Activated T-cell treated with anti-CD3 and anti-CD28 coated beads for 4 hours (primary cell): Measurements from ENCODE around the gene C19orf73.
"Not testable (repeated sequence)": the region's sequence is repeated elsewhere in the genome, so short reads cannot be mapped to it uniquely, and the experiment has no call there.

Experiments
- DNase-seq: peaks from one replicate; pipeline ENCODE4 v3.0.0-alpha.2; 2020

C19orf73 gene

GRCh38 chr19:49148784-49149651 is 30.1 kb upstream of the C19orf73 start:
- DNase-seq: peak; percentile 73

- no peak for DNase-seq
Observed at GRCh38 chr19:49148044-49148682, 29.2 kb upstream of the C19orf73 start.

DNA sequence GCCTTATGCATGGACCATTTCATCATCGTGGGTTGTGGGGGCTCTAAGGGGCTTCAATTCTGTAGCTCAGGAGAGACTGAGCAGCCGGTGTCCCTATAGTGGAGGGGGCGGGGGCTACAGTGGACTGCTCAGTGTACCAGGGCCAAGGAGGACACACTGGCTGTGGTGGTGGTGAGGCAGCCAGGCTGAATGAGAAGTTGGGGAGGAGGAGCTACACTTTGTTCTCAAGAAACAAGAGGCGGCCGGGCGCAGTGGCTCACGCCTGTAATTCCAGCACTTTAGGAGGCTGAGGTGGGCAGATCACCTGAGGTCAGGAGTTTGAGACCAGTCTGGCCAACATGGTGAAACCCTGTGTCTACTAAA is 27.4 kb upstream of the C19orf73 start:
- not testable (repeated sequence) for DNase-seq

GRCh38 chr19:49145573-49146407 is 26.8 kb upstream of the C19orf73 start:
- peak; percentile 73 for DNase-seq

GRCh38 chr19:49142866-49143335 is 24.0 kb upstream of the C19orf73 start:
- no peak for DNase-seq

DNA sequence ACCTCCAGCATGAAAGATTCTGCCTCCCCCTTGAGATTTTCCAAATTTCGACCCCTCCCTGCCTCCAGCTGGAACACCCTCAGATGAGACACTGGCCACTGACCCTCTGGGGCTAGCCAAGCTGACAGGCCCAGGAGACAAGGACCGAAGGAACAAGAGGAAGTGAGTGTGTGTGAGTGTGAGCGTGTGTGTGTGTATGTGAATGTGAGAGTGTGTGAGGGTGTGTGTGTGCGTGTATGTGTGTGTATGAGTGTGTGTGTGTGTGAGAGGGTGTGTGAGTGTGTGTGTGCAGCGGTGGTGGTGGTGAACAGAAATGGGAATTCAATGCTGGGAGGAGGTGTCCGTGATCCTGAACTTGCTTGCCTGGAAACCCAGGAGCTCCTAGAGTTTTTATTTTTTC is 22.4 kb upstream of the C19orf73 start:
- DNase-seq: no peak

DNA sequence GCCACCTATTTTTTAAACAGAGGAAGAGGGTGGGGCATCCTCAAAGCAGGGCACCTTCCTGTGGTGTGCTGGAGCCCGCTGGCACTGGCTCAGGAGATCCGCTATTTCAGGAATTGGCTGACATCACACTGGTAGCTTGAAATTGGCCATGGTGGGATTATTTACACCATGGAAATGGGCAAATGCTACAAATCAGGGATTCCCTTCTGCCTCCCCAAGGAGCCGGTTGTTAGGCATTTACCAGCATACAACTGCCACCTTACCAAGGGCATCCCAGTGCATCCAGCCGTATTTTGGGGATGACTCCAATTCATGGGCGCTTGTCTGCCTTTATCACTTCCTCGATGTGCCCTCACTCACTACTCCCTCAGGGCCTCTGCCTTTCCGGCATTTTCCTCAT is 22.0 kb upstream of the C19orf73 start:
- DNase-seq: no peak

DNA sequence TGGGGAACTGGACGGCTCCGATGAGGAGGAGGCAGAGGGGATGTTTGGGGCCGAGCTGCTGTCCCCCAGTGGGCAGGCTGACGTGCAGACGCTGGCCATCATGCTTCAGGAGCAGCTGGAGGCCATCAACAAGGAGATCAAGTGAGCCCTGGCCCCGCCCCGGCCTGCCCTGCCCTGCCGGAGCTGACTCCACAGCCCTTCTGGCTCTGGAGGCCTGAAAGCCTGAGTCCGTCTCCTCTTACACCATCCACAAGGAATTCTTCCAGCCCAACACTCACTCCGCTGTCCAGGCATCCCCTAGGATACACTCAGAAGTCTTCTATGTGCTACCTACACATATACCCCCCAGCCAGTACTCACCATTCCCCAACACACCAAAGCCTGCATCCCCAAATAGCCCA is 17.8 kb upstream of the C19orf73 start:
- no peak for DNase-seq

- DNase-seq: no peak
Observed at GRCh38 chr19:49135686-49136085, 16.7 kb upstream of the C19orf73 start.

- no peak for DNase-seq
Observed at GRCh38 chr19:49133621-49134454, 14.9 kb upstream of the C19orf73 start.

- DNase-seq: no peak
Observed at GRCh38 chr19:49132974-49133609, 14.1 kb upstream of the C19orf73 start.

GRCh38 chr19:49130325-49130724 is 11.4 kb upstream of the C19orf73 start:
- DNase-seq: no peak

GRCh38 chr19:49129238-49129583 is 10.3 kb upstream of the C19orf73 start:
- no peak for DNase-seq

- no peak for DNase-seq
Observed at GRCh38 chr19:49128545-49129237, 9.7 kb upstream of the C19orf73 start.

DNA sequence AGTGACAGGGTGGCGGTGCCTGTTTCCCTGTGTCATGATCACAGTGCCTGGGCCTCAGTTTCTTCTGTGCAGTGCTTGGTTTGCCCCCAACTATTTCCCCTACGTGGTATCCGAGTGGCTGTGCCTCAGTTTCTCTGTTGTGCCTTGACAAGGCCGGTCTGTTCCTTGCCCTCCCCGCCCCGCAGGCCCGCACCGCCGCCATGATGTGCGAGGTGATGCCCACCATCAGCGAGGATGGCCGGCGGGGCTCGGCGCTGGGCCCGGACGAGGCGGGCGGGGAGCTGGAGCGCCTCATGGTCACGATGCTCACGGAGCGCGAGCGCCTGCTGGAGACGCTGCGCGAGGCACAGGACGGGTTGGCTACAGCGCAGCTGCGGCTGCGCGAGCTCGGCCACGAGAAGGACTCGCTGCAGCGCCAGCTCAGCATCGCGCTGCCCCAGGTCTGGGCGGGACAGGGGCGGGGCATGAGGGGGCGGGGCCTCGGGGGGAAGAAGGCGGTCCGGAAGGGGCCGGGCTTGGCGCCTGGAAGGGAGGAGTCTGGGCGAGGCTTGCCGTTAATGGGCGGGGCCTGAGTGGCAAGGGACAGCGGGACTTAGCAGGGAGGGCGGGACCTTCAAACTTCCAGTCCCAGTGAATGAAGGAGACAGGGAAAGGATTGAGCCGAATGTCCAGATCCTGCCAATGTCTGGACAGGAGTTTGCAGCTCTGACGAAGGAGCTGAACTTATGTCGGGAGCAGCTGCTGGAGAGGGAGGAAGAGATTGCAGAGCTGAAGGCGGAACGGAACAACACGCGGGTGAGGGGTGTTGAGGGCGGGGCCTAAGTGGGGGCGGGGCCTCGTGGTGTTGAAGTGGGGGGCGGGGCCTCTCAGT is 9.0 kb upstream of the C19orf73 start:
- peak; percentile 91 for DNase-seq

DNA sequence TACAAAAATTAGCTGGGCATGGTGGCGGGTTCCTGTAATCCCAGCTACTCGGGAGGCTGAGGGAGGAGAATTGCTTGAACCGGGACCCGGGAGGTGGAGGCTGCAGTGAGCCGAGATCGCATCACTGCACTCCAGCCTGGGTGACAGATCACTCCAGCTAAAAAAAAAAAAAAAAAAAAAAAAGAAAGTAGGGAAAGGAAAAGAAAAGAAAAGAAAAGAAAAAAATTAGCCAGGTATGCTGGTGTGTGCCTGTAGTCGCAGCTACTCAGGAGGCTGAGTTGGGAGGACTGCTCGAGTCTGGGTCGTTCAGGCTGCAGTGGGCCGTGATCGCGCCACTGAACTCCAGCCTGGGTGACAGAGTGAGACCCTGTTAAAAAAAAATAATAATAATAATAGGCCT is 8.3 kb upstream of the C19orf73 start:
- DNase-seq: not testable (repeated sequence)

DNA sequence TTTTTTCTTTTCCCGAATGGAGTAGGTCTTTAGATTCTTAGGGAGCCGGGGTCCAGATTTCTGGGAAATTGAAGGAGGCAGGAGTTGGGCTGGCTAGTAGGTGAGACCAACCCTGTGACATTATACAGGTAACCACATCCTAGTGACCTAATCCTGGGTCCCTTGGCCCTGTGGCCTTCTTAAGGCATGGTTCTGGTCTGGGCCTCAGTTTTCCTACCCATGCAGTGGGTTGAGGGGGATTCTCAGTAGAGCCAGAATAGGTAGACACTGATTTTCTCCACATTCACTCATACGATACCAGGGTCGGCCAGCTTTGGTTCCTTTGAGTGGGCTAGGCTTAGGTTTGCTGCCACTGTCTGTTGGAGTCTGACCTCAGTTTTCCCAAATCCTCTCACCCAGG is 7.6 kb upstream of the C19orf73 start:
- no peak for DNase-seq

GRCh38 chr19:49125025-49125731 is 6.2 kb upstream of the C19orf73 start:
- DNase-seq: no peak

GRCh38 chr19:49123285-49123684 is 4.3 kb upstream of the C19orf73 start:
- not testable (repeated sequence) for DNase-seq

- DNase-seq: not testable (repeated sequence)
Observed at GRCh38 chr19:49121841-49122240, 2.9 kb upstream of the C19orf73 start.
